OCI-LY7 (cell line): ENCODE data around the gene SPATA33. TPM values are rescaled to one million over a fixed set of nuclear protein-coding genes. Genes with fewer than 3 reads are reported as not detected.

ENCODE experiments used
- BruUV-seq: library from RNA; stranded (reverse); fragments of 400-500 nt; replicated peaks from 2 replicates; lab custom pipeline; 2021; lab: Mats Ljungman, UMichigan
- CTCF ChIA-PET: fragments of 300-600 bp; sonication (Branson Sonifier 250); formaldehyde crosslinking; loops from one replicate; lab custom pipeline; 2022; ENCODE audit warnings: antibody characterized with exemption; ENCODE audit not compliant: unreplicated experiment; lab: Charles Lee
- POLR2A ChIA-PET: fragments of 300-600 bp; sonication (Branson Sonifier 250); formaldehyde crosslinking; loops from one replicate; lab custom pipeline; 2022; ENCODE audit warnings: antibody characterized with exemption; lab: Charles Lee
- DNase-seq: peaks from one replicate; pipeline ENCODE4 v3.0.0-alpha.2; 2015; ENCODE audit warnings: low spot score
- H2AFZ ChIP-seq: fragments of 200-600 bp; sonication (generic), shearing (Covaris generic); 2 replicates; pipeline ENCODE4 v1.6.1; 2014; ENCODE audit warnings: mild to moderate bottlenecking, antibody characterized with exemption, low read length, moderate library complexity
- H3K27ac ChIP-seq: fragments of 200-600 bp; sonication (generic); 2 replicates; pipeline ENCODE4 v1.5.1; 2014; ENCODE audit warnings: mixed run types, low read depth, mild to moderate bottlenecking, moderate library complexity, low read length, inconsistent platforms; ENCODE audit not compliant: poor library complexity, severe bottlenecking
- H3K36me3 ChIP-seq: fragments of 200-600 bp; sonication (generic); 2 replicates; pipeline ENCODE4 v1.6.1; 2014; ENCODE audit warnings: mild to moderate bottlenecking, antibody characterized with exemption, low read length, moderate library complexity, mixed read lengths; ENCODE audit not compliant: insufficient read depth
- H3K4me1 ChIP-seq: fragments of 200-600 bp; sonication (generic); 2 replicates; pipeline ENCODE4 v1.5.1; 2014; ENCODE audit warnings: mild to moderate bottlenecking, low read length; ENCODE audit not compliant: insufficient read depth, poor library complexity, severe bottlenecking
- H3K4me2 ChIP-seq: fragments of 200-600 bp; sonication (generic); 2 replicates; pipeline ENCODE4 v1.6.1; 2014; ENCODE audit warnings: mild to moderate bottlenecking, low read length
- H3K4me3 ChIP-seq: fragments of 200-600 bp; sonication (generic); 2 replicates; pipeline ENCODE4 v1.5.1; 2014; ENCODE audit warnings: mild to moderate bottlenecking, low read depth, low read length; ENCODE audit not compliant: poor library complexity, severe bottlenecking
- H3K79me2 ChIP-seq: fragments of 200-600 bp; sonication (generic); 2 replicates; pipeline ENCODE4 v1.6.1; 2016; ENCODE audit warnings: low read depth, mild to moderate bottlenecking, low read length, moderate library complexity, mixed read lengths; ENCODE audit not compliant: insufficient read depth
- H3K9me2 ChIP-seq: fragments of 200-600 bp; sonication (generic); 2 replicates; pipeline ENCODE4 v1.6.1; 2016; ENCODE audit warnings: mild to moderate bottlenecking, low read length, mixed read lengths; ENCODE audit not compliant: insufficient read depth
- H3K9me3 ChIP-seq: fragments of 200-600 bp; sonication (generic); 2 replicates; pipeline ENCODE4 v1.6.1; 2014; ENCODE audit warnings: mild to moderate bottlenecking, mixed run types, low read length, mixed read lengths
- H4K20me1 ChIP-seq: fragments of 200-600 bp; sonication (generic); 2 replicates; pipeline ENCODE4 v1.6.1; 2014; ENCODE audit warnings: mild to moderate bottlenecking, antibody characterized with exemption, low read length, moderate library complexity, mixed read lengths; ENCODE audit not compliant: insufficient read depth
- CTCF ChIP-seq: fragments of 200-600 bp; sonication (generic); conservative IDR thresholded peaks from 2 replicates; pipeline ENCODE4 v1.5.1; 2014; ENCODE audit warnings: mild to moderate bottlenecking, antibody characterized with exemption, low read length, moderate library complexity, mixed read lengths
- EZH2phosphoT487 ChIP-seq: fragments of 200-600 bp; sonication (generic); IDR thresholded peaks from 2 replicates; pipeline ENCODE4 v1.6.1; 2018; ENCODE audit warnings: low read depth, borderline replicate concordance, mild to moderate bottlenecking, mixed run types, antibody characterized with exemption, low read length, moderate library complexity, mixed read lengths
- intact Hi-C: fragments of 100-400 bp; cut with micrococcal nuclease; formaldehyde crosslinking; loops from one replicate; pipeline ENCODE4 v1.10.0; 2022; ENCODE audit not compliant: unreplicated experiment
- total RNA-seq, 2 experiments: library from RNA; depleted of rRNA in 1 of 2; stranded (reverse); fragments of >200 nt in 1 of 2; shearing (Covaris generic) in 1 of 2; gene quantifications; 2 replicates each; pipeline ENCODE4 v1.2.3, GENCODE V29; 2014 to 2022

Gene SPATA33
- total RNA-seq, 2 experiments from 2014 or later = 9.4 to 17.3 TPM

- no peaks in the 10 kb centered on the region for H3K9me3 ChIP-seq
- no peak overlapping the region for H3K4me2 ChIP-seq
- CTCF ChIA-PET = no interaction called here
- TF ChIP-seq EZH2phosphoT487 (no peak), CTCF (no peak)
- no peaks in the 10 kb centered on the region for H3K79me2 ChIP-seq
- intact Hi-C loops = loop anchor here (10.0 kb wide), 1 partner anchor 306 kb away; the partner anchor contains the start of gene DBNDD1
- no peak overlapping the region for H2AFZ ChIP-seq
- H3K9me2 ChIP-seq = no peaks in the 10 kb centered on the region
- POLR2A ChIA-PET = interaction anchor here (1.2 kb wide), 1 partner anchor 165 kb away, joined by 3 read pairs; the partner anchor contains the start of gene TCF25
- no peaks in the 10 kb centered on the region for H4K20me1 ChIP-seq
- no TSS peak for BruUV-seq
- H3K4me3 ChIP-seq = no peak overlapping the region
- H3K36me3 ChIP-seq = peaks cover 2% of the 10 kb centered on the region; the same call in 1 of the 2 replicates
- H3K27ac ChIP-seq = no peak overlapping the region
- H3K4me1 ChIP-seq = peaks cover 5% of the 10 kb centered on the region
- no peak for DNase-seq
Observed at GRCh38 chr16:89708481-89708931, 50.9 kb downstream of the SPATA33 start.

GRCh38 chr16:89709166-89709565, 51.5 kb downstream of the SPATA33 start:
- no TSS peak for BruUV-seq
- Histone ChIP-seq H3K4me1 (peaks cover 5% of the 10 kb centered on the region), H3K9me2 (no peaks in the 10 kb centered on the region), H4K20me1 (no peaks in the 10 kb centered on the region), H3K4me2 (no peak overlapping the region), H3K36me3 (peaks cover 4% of the 10 kb centered on the region), H3K4me3 (no peak overlapping the region), H3K9me3 (no peaks in the 10 kb centered on the region), H3K27ac (no peak overlapping the region), H3K79me2 (no peaks in the 10 kb centered on the region), H2AFZ (no peak overlapping the region)
- POLR2A ChIA-PET = no interaction called here
- CTCF ChIA-PET = no interaction called here
- no peak for TF ChIP-seq EZH2phosphoT487
- TF ChIP-seq CTCF = no peak
- no peak for DNase-seq
- intact Hi-C loops = loop anchor here (10.0 kb wide), 1 partner anchor 306 kb away; the partner anchor contains the start of gene DBNDD1

GRCh38 chr16:89709716-89710432, 52.2 kb downstream of the SPATA33 start:
- H3K4me2 ChIP-seq = no peak overlapping the region
- ChIA-PET CTCF (no interaction called here), POLR2A (no interaction called here)
- H3K4me1 ChIP-seq = peaks cover 5% of the 10 kb centered on the region
- H2AFZ ChIP-seq = no peak overlapping the region
- TF ChIP-seq CTCF (no peak), EZH2phosphoT487 (no peak)
- no peak overlapping the region for H3K4me3 ChIP-seq
- intact Hi-C loops = loop anchor here (10.0 kb wide), 1 partner anchor 305 kb away; the partner anchor contains the start of gene DBNDD1
- no peaks in the 10 kb centered on the region for H4K20me1 ChIP-seq
- H3K79me2 ChIP-seq = no peaks in the 10 kb centered on the region
- H3K36me3 ChIP-seq = peaks cover 12% of the 10 kb centered on the region
- H3K9me2 ChIP-seq = no peaks in the 10 kb centered on the region
- no peak for DNase-seq
- no peak overlapping the region for H3K27ac ChIP-seq
- no TSS peak for BruUV-seq
- no peaks in the 10 kb centered on the region for H3K9me3 ChIP-seq
